ENCODE results near the gene TACR1.
A peak's percentile ranks its signal among the peaks of the same experiment; 100 is the strongest.

TACR1 gene

DNA sequence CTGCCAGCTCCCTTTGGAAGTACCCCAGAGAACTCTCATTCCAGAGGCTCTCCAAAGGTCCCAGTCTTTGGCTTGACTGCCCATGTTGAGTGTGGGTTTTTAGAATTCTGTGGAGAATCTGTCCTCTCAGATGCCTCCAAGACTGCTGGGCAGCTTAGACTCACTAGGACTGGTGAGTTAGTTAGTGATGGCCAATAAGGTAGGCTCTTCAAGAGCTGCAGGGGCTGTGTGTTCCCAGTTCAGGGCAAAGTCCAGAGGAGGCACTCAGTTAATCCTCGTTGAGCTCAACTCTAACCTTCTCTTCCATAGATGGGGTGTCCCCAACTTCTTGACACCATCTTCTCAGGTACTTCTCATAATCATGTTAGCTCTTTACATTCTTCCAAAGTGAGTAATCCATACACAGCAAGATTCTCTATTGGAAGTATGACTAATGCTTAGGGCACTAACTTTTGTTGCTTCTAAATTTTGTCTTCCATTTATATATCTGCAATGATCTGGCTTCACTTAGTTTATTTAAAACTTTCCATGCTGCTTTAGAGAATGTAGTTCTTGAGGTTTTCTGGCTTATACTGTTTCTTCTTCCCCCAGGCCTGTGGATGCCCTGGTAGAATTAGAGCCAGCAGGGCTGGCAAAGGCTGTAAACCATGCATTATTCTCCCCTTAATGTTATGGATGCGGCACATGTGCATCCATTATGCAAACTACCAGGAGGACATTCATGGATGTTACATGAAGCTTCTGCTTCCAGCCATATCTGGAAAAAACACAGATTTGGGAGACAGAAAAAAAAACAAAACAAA, 151.9 kb downstream of the TACR1 start:
- DNase-seq = no peak

- DNase-seq = no peak
These were observed 153.7 kb downstream of the TACR1 start for GRCh38 chr2:75045526-75046050.

- DNase-seq = no peak
These were observed 155.0 kb downstream of the TACR1 start for GRCh38 chr2:75044291-75044690.

GRCh38 chr2:75042823-75043222, 156.5 kb downstream of the TACR1 start:
- DNase-seq = no peak

GRCh38 chr2:75041731-75042600, 157.4 kb downstream of the TACR1 start:
- DNase-seq = peak in 3 of 4 experiments; percentile 18 to 64 (median 49)

DNA sequence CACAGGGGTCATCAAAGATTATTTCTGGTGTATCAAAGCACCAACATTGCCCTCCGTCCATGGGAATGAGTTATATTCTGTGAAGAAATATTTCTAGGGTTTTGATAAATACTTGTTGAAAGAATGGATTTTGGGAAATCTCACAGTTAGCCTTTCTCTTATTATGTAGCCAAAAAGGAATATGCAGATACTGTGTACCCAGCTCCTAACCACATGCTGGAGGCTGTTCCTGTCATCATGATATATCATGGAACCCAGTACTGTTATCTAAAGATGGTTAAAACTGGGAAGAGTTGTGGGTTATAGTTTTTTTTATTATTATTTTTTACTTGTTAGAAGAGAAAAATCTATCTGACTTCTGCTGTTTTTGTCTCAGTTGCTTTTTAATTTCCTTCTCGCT, 158.1 kb downstream of the TACR1 start:
- no peak for DNase-seq

GRCh38 chr2:75035444-75036353, 163.6 kb downstream of the TACR1 start:
- DNase-seq = peak; percentile 35 to 76 (median 56)

DNA sequence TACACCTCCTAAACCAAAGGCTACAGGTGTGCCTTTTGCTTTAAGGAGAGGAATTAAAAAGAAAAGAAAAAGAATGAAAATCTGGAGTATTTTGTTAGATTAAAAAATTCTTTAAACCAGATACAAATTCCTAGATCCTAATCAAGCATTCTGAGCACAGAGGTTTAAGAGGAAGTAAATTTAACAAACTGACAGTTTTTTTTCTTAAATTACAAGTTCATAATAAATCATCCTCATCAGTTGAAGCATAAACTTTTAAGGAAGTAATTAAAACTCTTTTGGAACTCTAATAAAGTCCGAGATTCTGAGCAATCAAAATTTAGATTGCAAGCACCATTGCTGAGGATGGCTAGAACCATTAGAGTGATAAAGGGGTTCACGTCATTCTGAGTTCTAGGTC, 165.8 kb downstream of the TACR1 start:
- no peak for DNase-seq

- DNase-seq = no peak
These were observed 167.2 kb downstream of the TACR1 start for GRCh38 chr2:75031906-75032803.

GRCh38 chr2:75031171-75031570, 168.1 kb downstream of the TACR1 start:
- no peak for DNase-seq

DNA sequence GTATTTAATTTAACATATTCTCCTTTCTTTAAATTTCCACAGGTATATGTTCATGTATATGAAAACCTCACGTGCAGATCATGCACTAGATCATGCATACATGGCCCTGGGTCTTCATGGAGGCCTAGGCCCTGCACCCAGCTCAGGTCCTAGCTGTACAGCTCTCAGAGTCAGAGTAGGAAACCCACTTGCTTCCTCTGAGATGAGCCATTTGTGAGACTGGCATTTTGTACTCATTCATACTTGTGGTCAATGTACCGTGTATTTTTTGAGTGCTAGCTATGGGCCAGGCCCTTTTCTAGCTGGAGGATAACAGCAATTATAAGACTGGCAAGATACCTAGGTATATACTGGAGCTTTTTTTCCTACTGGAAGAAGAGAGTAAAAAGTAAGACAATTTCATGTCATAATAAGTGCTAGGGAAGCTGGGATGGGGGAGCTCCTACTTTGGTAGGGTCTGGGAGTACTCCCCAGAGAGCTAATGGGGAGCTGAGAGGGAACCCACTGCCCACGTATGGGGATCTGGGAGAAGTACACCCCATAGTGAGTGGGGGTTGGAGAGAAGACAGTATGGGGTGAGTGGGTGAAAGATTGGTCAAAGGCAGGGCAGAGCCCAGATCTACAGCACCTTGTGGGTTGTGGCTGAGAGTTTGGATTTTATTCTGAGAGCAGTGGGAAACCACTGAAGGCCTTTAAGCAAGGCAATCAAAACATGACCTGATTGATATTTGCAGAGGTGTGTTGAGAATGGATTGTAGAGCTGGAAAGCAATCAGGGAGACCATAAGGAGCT, 168.9 kb downstream of the TACR1 start:
- no peak for DNase-seq

- DNase-seq = no peak
These were observed 171.4 kb downstream of the TACR1 start for GRCh38 chr2:75027886-75028285.

- peak in 2 of 4 experiments; percentile 24 to 35 for DNase-seq
These were observed 173.5 kb downstream of the TACR1 start for GRCh38 chr2:75025633-75026380.

- DNase-seq = no peak
These were observed 174.1 kb downstream of the TACR1 start for GRCh38 chr2:75025216-75025615.

DNA sequence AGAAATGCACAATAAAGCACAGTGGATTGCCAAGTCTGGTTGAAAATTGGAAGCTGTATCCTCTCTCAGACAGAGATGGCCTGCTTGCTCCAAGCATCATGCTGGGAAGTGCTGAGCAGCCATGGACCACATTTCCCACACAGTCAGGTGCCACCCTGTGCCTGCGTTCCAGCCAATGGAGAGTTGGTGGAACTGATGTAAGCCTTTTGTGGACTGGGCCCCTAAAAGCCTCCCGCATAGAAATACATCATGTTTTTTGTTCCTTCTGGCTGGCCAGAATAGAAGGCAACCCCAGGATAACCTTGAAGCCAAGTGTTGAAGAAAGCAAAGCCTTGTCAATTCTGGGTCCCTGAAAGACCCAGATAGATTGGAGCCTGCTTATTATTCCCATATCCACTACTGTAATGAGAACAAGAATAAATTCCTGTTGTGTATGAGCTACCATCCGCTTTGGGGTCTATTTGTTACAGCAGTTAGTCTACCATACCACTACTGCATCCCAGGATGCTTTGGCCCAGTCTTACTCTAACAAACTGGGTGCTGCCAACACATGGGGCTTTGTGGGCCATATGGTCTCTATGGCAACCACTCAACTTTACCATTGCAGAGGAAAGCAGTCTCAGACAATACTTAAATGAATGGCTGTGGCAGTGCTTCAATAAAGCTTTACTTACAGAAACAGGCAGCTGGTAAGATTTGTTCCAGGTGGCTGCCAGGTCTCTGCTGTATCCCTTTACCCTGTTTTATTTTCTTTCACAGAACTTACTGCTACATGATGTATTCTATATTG, 175.5 kb downstream of the TACR1 start:
- DNase-seq = no peak

GRCh38 chr2:75022516-75022915, 176.8 kb downstream of the TACR1 start:
- no peak for DNase-seq

DNA sequence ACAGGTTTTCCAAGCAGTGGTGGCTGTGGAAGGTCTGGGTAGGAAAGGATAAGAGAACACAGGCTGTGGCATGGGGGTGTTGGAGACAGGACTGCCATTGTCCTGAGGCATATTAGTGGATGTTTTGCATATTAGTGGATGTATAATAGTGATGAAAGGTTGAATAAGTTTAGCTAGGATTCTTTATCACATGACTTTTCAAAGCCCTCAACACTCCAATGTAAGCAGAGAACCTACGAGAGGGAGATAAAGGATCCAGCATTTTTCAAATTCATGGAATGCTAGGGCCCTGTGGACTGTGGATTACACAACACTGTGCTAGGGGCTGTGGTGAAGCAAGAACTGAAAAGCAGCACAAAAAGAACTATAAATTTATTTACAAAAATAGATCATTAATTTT, 177.6 kb downstream of the TACR1 start:
- no peak for DNase-seq

DNA sequence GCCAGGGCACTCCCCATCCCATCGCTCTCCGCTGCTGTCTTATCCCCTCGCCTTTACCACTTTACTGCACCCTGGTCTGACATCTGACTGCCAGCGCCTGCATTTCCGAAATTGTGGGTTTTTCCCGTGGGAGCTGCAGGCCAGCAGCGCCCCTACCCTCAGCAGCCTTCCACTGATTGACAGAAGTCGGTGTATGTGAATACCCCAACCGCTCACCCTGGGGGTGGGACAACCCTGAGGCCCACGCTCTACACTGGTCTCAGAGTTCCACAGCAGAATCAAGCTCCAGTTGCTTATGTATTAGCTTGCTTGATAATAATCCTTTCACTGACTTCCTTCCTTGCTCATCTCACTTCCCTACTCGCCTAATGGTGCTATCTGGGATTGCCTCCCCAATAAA, 178.8 kb downstream of the TACR1 start:
- no peak for DNase-seq

DNA sequence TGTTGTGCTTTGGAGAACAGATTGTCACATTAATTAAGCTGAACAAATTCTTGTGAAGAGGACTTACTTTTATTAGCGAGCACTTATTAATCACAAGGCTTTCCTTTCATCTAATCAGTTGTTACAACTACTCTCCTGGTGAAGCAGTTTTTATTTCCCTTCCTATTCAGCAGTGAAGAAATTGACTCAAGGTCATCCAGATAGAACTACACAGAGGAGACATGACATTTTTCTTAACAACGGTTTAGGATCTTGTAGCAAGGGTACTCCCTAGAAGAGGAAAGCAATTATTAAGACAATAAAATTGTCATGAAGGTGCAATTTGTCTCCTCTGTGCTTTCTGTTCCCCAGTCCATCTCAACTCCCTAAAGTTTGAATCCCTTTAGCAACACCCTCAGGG, 179.5 kb downstream of the TACR1 start:
- no peak for DNase-seq
